Mesenchymal stem cell (in vitro differentiated cells and primary cell): ENCODE data around the gene NEDD4L.

Experiments
- DNase-seq: peaks from one replicate; pipeline ENCODE4 v3.0.0-alpha.2; 2013
- H2AFZ ChIP-seq: one replicate; pipeline ENCODE4 v1.6.1; 2013; ENCODE audit warnings: low read depth, mild to moderate bottlenecking, control low read depth, inconsistent platforms, low read length, moderate library complexity
- H2AK5ac ChIP-seq: 2 replicates; pipeline ENCODE4 v1.6.1; 2013; ENCODE audit warnings: low read length, moderate library complexity, mild to moderate bottlenecking, inconsistent platforms; ENCODE audit not compliant: severe bottlenecking
- H2BK120ac ChIP-seq: one replicate; pipeline ENCODE4 v1.6.1; 2013; ENCODE audit warnings: low read depth, mild to moderate bottlenecking, inconsistent platforms, low read length, moderate library complexity
- H2BK12ac ChIP-seq, 2 experiments: one replicate each; pipeline ENCODE4 v1.6.1; 2013; ENCODE audit warnings: inconsistent platforms in 2 of 2, low read length in 2 of 2, mild to moderate bottlenecking in 2 of 2, moderate library complexity in 2 of 2, control low read depth in 1 of 2
- H2BK15ac ChIP-seq: one replicate; pipeline ENCODE4 v1.6.1; 2013; ENCODE audit warnings: mild to moderate bottlenecking, low read depth, inconsistent platforms; ENCODE audit not compliant: poor library complexity, severe bottlenecking
- H2BK5ac ChIP-seq: 2 replicates; pipeline ENCODE4 v1.6.1; 2013; ENCODE audit warnings: low read depth, mild to moderate bottlenecking, low read length, control low read depth, inconsistent platforms; ENCODE audit not compliant: poor library complexity, severe bottlenecking
- H3K14ac ChIP-seq, 2 experiments: one replicate each; pipeline ENCODE4 v1.6.1; 2013; ENCODE audit warnings: inconsistent platforms in 2 of 2, low read length in 2 of 2, control low read depth in 1 of 2, mild to moderate bottlenecking in 1 of 2, moderate library complexity in 1 of 2
- H3K18ac ChIP-seq, 2 experiments: one replicate each; pipeline ENCODE4 v1.6.1; 2013; ENCODE audit warnings: inconsistent platforms in 2 of 2, low read length in 2 of 2, control low read depth in 1 of 2, low read depth in 1 of 2, mild to moderate bottlenecking in 1 of 2
- H3K23ac ChIP-seq, 2 experiments: one replicate each; pipeline ENCODE4 v1.6.1; 2013; ENCODE audit warnings: inconsistent platforms in 2 of 2, low read length in 2 of 2, mild to moderate bottlenecking in 2 of 2, moderate library complexity in 2 of 2, control low read depth in 1 of 2
- H3K27ac ChIP-seq: 2 replicates; pipeline ENCODE4 v1.5.1; 2013; ENCODE audit warnings: mild to moderate bottlenecking, moderate library complexity, low read length, control low read depth, inconsistent platforms; ENCODE audit not compliant: poor library complexity, severe bottlenecking
- H3K27me3 ChIP-seq, 2 experiments: 2 replicates each; pipeline versions ENCODE4 v1.6.1 to v1.7.0; 2013; ENCODE audit warnings: low read length in 2 of 2, mild to moderate bottlenecking in 2 of 2, moderate library complexity in 2 of 2, control low read depth in 1 of 2, inconsistent platforms in 1 of 2; ENCODE audit not compliant: control insufficient read depth in 1 of 2, insufficient read depth in 1 of 2
- H3K36me3 ChIP-seq, 2 experiments: 2 replicates each; pipeline versions ENCODE4 v1.6.1 to v1.7.0; 2013; ENCODE audit warnings: low read length in 2 of 2, control low read depth in 1 of 2, inconsistent platforms in 1 of 2, low read depth in 1 of 2, mild to moderate bottlenecking in 1 of 2; ENCODE audit not compliant: insufficient read depth in 2 of 2, control insufficient read depth in 1 of 2
- H3K4ac ChIP-seq, 2 experiments: one replicate each; pipeline ENCODE4 v1.6.1; 2013; ENCODE audit warnings: inconsistent platforms in 2 of 2, low read length in 2 of 2, mild to moderate bottlenecking in 2 of 2, moderate library complexity in 2 of 2, control low read depth in 1 of 2, low read depth in 1 of 2
- H3K4me1 ChIP-seq: 2 replicates; pipeline ENCODE4 v1.6.1; 2013; ENCODE audit warnings: low read depth, low read length, control low read depth; ENCODE audit not compliant: control insufficient read depth, insufficient read depth
- H3K4me2 ChIP-seq: 2 replicates; pipeline ENCODE4 v1.6.1; 2013; ENCODE audit warnings: low read length, mild to moderate bottlenecking, inconsistent platforms; ENCODE audit not compliant: poor library complexity, severe bottlenecking
- H3K4me3 ChIP-seq, 2 experiments: 2 replicates each; pipeline versions ENCODE4 v1.5.1 to v1.7.0; 2013; ENCODE audit warnings: low read length in 2 of 2, mild to moderate bottlenecking in 2 of 2, control low read depth in 1 of 2, low read depth in 1 of 2; ENCODE audit not compliant: insufficient read depth in 1 of 2
- H3K79me1 ChIP-seq: replicated peaks from 2 replicates; pipeline ENCODE4 v1.6.1; 2013; ENCODE audit warnings: mild to moderate bottlenecking, control low read depth, low read length, inconsistent platforms; ENCODE audit not compliant: poor library complexity, severe bottlenecking
- H3K9ac ChIP-seq: 2 replicates; pipeline ENCODE4 v1.7.0; 2013; ENCODE audit warnings: mild to moderate bottlenecking, low read length, moderate library complexity
- H3K9me3 ChIP-seq: 2 replicates; pipeline ENCODE4 v1.7.0; 2013; ENCODE audit warnings: mild to moderate bottlenecking, low read length; ENCODE audit not compliant: control insufficient read depth
- H4K8ac ChIP-seq: one replicate; pipeline ENCODE4 v1.6.1; 2013; ENCODE audit warnings: inconsistent platforms, mild to moderate bottlenecking, low read length, moderate library complexity
- H4K91ac ChIP-seq: one replicate; pipeline ENCODE4 v1.6.1; 2013; ENCODE audit warnings: mild to moderate bottlenecking, low read length, inconsistent platforms
- WGBS: methylation state at CpG from one replicate; pipeline ENCODE4 v1.1.7; 2013; ENCODE audit warnings: mixed read lengths; 5-methylcytosine and 5-hydroxymethylcytosine counted together

NEDD4L gene

GRCh38 chr18:58348517-58348916 lies 304.5 kb downstream of the NEDD4L start:
- no peak overlapping the region for H4K8ac ChIP-seq
- no peak overlapping the region for H3K9ac ChIP-seq
- no peak overlapping the region for H2BK15ac ChIP-seq
- H3K4me2 ChIP-seq: no peak overlapping the region
- H3K23ac ChIP-seq: no peak overlapping the region
- H2AK5ac ChIP-seq: no peak overlapping the region
- no peaks in the 10 kb centered on the region for H3K27me3 ChIP-seq
- 94% methylated on average over 4 of the region's 4 CpGs for WGBS
- H2BK5ac ChIP-seq: no peak overlapping the region
- H3K9me3 ChIP-seq: no peaks in the 10 kb centered on the region
- H2BK120ac ChIP-seq: no peak overlapping the region
- no peak overlapping the region for H3K14ac ChIP-seq
- H3K4me3 ChIP-seq: no peak overlapping the region
- H3K18ac ChIP-seq: no peak overlapping the region
- H3K4ac ChIP-seq: no peak overlapping the region
- peaks cover 3% of the 10 kb centered on the region for H3K79me1 ChIP-seq
- DNase-seq: no peak
- H2AFZ ChIP-seq: no peak overlapping the region
- H4K91ac ChIP-seq: no peak overlapping the region
- no peak overlapping the region for H3K27ac ChIP-seq
- no peaks in the 10 kb centered on the region for H3K4me1 ChIP-seq
- no peak overlapping the region for H2BK12ac ChIP-seq
- peaks cover 17 to 32% of the 10 kb centered on the region in 2 experiments for H3K36me3 ChIP-seq

- no peaks in the 10 kb centered on the region for H3K9me3 ChIP-seq
- peaks cover 20 to 31% of the 10 kb centered on the region in 2 experiments for H3K36me3 ChIP-seq
- H3K27ac ChIP-seq: no peak overlapping the region
- no peak overlapping the region for H3K14ac ChIP-seq
- no peak overlapping the region for H2BK120ac ChIP-seq
- H3K9ac ChIP-seq: no peak overlapping the region
- no peak overlapping the region for H3K4me3 ChIP-seq
- no peak overlapping the region for H2BK5ac ChIP-seq
- no peak overlapping the region for H2BK15ac ChIP-seq
- no peak overlapping the region for H2AK5ac ChIP-seq
- 88% methylated on average over 7 of the region's 7 CpGs for WGBS
- DNase-seq: no peak
- H4K91ac ChIP-seq: no peak overlapping the region
- no peaks in the 10 kb centered on the region for H3K4me1 ChIP-seq
- no peak overlapping the region for H3K18ac ChIP-seq
- no peak overlapping the region for H3K23ac ChIP-seq
- H4K8ac ChIP-seq: no peak overlapping the region
- no peaks in the 10 kb centered on the region for H3K27me3 ChIP-seq
- H3K4me2 ChIP-seq: no peak overlapping the region
- no peak overlapping the region for H2BK12ac ChIP-seq
- H3K4ac ChIP-seq: no peak overlapping the region
- H3K79me1 ChIP-seq: peaks cover 3% of the 10 kb centered on the region
- no peak overlapping the region for H2AFZ ChIP-seq
These were observed 304.9 kb downstream of the NEDD4L start for GRCh38 chr18:58348951-58349350.

DNA sequence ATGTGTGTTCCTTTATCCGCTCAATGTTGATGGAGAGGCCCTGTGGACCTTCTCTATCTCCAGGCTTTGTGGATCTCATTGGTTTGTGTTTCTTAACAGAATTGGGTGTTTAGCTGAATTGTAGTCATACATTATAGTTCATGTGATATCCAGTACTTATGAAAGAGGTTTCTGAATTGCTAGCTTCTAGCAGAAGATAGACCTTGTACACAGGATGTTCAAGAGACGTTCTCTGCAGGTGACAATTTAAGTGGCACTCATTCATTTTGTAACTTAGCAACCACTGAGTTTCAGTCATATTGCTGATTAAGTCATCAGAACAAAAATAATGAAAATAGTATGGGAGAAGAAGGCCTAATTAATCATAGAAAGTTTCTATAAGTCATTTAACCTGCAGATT lies 305.6 kb downstream of the NEDD4L start:
- 96% methylated on average over 2 of the region's 2 CpGs for WGBS
- H3K4me3 ChIP-seq: no peak overlapping the region
- no peak overlapping the region for H2AFZ ChIP-seq
- H3K27me3 ChIP-seq: no peaks in the 10 kb centered on the region
- no peak for DNase-seq
- no peak overlapping the region for H2BK12ac ChIP-seq
- H3K36me3 ChIP-seq: peaks cover 21 to 30% of the 10 kb centered on the region in 2 experiments
- H3K4me2 ChIP-seq: no peak overlapping the region
- no peaks in the 10 kb centered on the region for H3K9me3 ChIP-seq
- no peak overlapping the region for H3K27ac ChIP-seq
- H2BK5ac ChIP-seq: no peak overlapping the region
- no peak overlapping the region for H3K23ac ChIP-seq
- H3K4ac ChIP-seq: no peak overlapping the region
- no peak overlapping the region for H2AK5ac ChIP-seq
- no peak overlapping the region for H3K9ac ChIP-seq
- peaks cover 1% of the 10 kb centered on the region for H3K4me1 ChIP-seq
- H2BK120ac ChIP-seq: no peak overlapping the region
- no peak overlapping the region for H2BK15ac ChIP-seq
- H4K91ac ChIP-seq: no peak overlapping the region
- H3K18ac ChIP-seq: no peak overlapping the region
- peaks cover 3% of the 10 kb centered on the region for H3K79me1 ChIP-seq
- H3K14ac ChIP-seq: no peak overlapping the region
- no peak overlapping the region for H4K8ac ChIP-seq

DNA sequence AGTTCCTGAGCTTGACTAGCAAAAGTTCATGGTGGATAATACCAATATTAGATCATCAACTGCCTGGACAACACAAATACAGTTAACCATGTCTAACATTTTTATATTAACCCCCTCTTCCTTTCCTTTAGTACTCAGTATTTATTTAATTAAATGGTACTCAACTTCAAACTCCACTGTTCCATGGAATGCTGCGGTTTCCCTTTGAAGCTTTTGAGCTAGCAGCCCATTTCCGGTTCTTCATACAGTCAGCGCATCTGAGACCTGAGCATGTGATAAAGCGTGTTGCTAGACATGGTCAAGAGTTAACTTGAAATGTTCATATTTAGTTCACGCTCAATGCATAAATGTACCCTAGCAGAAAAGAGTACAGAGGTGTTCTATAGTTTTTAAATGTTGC lies 306.5 kb downstream of the NEDD4L start:
- no peak overlapping the region for H4K91ac ChIP-seq
- no peak overlapping the region for H2BK15ac ChIP-seq
- H3K27ac ChIP-seq: no peak overlapping the region
- H3K9ac ChIP-seq: no peak overlapping the region
- no peak overlapping the region for H3K4ac ChIP-seq
- H3K4me1 ChIP-seq: peaks cover 5% of the 10 kb centered on the region
- no peaks in the 10 kb centered on the region for H3K27me3 ChIP-seq
- no peak overlapping the region for H3K4me2 ChIP-seq
- H3K36me3 ChIP-seq: peaks cover 24 to 30% of the 10 kb centered on the region in 2 experiments
- no peak overlapping the region for H2BK5ac ChIP-seq
- no peak overlapping the region for H3K4me3 ChIP-seq
- H3K18ac ChIP-seq: no peak overlapping the region
- WGBS: 97% methylated on average over 4 of the region's 5 CpGs
- no peaks in the 10 kb centered on the region for H3K9me3 ChIP-seq
- H2BK12ac ChIP-seq: no peak overlapping the region
- no peak overlapping the region for H4K8ac ChIP-seq
- H3K79me1 ChIP-seq: peaks cover 8% of the 10 kb centered on the region
- H3K14ac ChIP-seq: no peak overlapping the region
- no peak for DNase-seq
- H2BK120ac ChIP-seq: no peak overlapping the region
- no peak overlapping the region for H2AK5ac ChIP-seq
- no peak overlapping the region for H3K23ac ChIP-seq
- H2AFZ ChIP-seq: no peak overlapping the region
